Islet of Langerhans (tissue), 1 donor: Measurements from ENCODE around the gene ACTN3.
"Not testable (repeated sequence)": the region's sequence is repeated elsewhere in the genome, so short reads cannot be mapped to it uniquely, and the experiment has no call there.

Source experiments
- FAIRE-seq: peaks from one replicate; lab custom pipeline; 2011; peaks lifted over from hg19 to GRCh38; lab: Jason Lieb, UNC

ACTN3 gene

GRCh38 chr11:66600631-66601233 lies 54.0 kb downstream of the ACTN3 start:
- FAIRE-seq: no peak

- FAIRE-seq: no peak
Measured at GRCh38 chr11:66603072-66603471, 56.4 kb downstream of the ACTN3 start.

- no peak for FAIRE-seq
Measured at GRCh38 chr11:66604155-66604554, 57.5 kb downstream of the ACTN3 start.

- FAIRE-seq: not testable (repeated sequence)
Measured at GRCh38 chr11:66606608-66607007, 59.9 kb downstream of the ACTN3 start.

- no peak for FAIRE-seq
Measured at GRCh38 chr11:66607126-66607834, 60.6 kb downstream of the ACTN3 start.

- no peak for FAIRE-seq
Measured at GRCh38 chr11:66609721-66610617, 63.3 kb downstream of the ACTN3 start.

- FAIRE-seq: no peak
Measured at GRCh38 chr11:66612458-66612857, 65.8 kb downstream of the ACTN3 start.
